ENCODE data around the gene AQP12B.
A peak's percentile ranks its signal among the peaks of the same experiment; 100 is the strongest.
"Not testable (repeated sequence)": the region's sequence is repeated elsewhere in the genome, so short reads cannot be mapped to it uniquely, and the experiment has no call there.

AQP12B gene

GRCh38 chr2:240683329-240683979, 769 bp upstream of the AQP12B start:
- peak; percentile 28 for DNase-seq

DNA sequence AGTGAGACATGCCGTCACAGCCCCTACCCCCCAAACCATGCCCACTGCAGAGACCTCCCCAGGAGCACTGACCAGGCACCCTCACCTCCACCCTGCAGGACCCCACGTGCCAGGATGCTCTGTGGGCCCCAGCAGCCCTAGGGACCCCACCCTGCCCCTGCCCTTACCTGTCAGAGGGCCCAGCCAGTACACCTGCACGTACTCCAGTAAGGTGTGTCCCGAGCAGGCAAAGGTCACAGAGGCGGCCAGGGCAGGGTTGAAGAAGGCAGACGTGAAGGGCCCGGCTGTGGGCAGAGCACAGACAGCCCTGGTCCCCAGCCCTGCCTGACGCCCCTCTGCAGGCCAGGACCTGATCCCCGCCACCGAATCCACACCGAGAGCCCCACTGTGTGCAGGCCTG, 2.5 kb downstream of the AQP12B start:
- DNase-seq = not testable (repeated sequence)

- not testable (repeated sequence) for DNase-seq
Observed at GRCh38 chr2:240678909-240679308, 3.8 kb downstream of the AQP12B start.

- not testable (repeated sequence) for DNase-seq
Observed at GRCh38 chr2:240678043-240678442, 4.6 kb downstream of the AQP12B start.

GRCh38 chr2:240675345-240675744, 7.3 kb downstream of the AQP12B start:
- DNase-seq = not testable (repeated sequence)

DNA sequence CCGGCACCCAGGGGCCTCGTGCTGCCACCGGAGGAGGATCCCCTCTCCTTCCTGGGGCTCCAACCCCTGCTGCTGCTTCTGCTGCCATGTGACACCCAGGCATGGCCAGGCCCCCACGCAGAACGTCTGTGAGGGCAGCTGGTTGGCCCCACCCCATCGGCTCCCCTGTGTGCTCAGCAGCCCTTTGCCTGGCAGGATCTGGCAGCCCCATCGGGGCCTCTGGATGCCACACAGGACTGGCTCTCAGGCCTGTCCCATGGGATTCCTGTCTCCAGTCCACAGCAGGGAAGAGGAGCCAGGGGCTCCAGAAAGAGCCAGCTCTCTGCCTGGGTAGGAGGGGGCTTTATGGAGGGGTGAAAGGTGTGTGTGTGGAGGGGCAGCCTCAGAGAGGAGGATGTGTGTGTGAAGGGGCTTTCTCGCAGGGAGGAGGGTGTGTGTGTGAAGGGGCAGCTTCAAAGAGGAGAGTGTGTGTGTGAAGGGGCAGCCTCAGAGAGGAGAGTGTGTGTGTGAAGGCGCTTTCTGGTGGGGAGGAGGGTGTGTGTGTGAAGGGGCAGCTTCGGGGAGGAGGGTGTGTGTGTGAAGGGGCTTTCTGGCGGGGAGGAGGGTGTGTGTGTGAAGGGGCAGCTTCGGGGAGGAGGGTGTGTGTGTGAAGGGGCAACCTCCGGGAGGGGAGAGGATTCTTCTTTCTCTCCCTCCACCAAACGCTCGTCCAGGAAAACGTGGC, 8.1 kb downstream of the AQP12B start:
- DNase-seq = peak; percentile 40

DNA sequence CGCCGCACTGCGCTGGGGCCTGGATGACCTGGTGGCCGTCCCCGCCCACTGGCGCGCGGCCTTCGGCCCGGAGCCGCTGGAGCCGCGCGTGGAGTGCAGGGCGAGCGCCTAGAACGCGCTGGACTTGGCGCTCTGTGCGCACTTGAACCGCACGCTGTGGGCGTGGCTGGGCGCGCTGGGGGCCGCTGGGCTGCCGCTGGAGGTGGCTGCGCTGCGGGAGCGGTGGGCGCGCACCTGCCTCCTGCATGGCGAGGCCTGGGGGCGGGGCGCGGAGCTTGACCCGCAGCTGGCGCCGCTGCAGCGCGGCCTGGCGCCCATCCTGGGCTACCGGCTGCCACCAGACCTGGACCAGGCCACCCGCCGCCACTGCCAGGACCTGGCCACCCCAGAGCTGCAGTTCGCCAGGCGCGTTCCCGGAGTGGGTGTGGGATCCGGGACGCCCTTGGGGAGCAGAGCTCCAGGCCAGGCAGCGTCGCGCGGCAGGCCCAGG, 9.9 kb downstream of the AQP12B start:
- peak; percentile 33 for DNase-seq

DNA sequence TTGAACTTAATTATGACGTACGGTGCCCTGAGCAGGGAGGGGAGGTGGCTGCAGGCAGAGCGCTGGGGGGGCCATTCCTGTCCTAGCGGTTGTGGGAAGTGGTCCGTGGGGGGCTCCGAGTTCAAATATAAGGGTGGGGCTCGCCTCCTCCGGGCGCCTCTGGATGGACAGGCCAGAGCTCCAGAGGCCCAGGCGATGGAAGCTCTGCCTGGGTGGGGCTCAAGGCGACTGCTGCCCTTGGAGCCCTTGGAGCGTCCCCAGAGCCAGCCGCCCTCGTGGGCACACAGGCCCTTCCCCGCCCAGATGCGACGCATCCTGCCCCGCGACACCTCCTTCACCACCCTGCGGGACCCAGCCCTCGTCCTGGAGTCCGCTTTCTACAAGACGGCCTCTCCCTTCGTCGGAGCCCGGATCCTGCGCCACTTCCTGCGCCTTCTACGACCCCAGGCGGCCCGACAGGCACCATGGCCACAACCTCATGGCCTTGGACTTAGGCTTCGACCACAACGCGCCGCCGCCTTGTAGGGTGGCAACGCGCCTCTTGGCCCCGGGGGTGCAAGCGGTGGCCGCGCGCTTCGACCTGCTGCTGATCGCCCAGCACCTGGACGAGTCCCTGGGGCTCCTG, 10.5 kb downstream of the AQP12B start:
- peak; percentile 48 for DNase-seq

- peak; percentile 7 for DNase-seq
Observed at GRCh38 chr2:240670950-240671349, 11.7 kb downstream of the AQP12B start.

DNA sequence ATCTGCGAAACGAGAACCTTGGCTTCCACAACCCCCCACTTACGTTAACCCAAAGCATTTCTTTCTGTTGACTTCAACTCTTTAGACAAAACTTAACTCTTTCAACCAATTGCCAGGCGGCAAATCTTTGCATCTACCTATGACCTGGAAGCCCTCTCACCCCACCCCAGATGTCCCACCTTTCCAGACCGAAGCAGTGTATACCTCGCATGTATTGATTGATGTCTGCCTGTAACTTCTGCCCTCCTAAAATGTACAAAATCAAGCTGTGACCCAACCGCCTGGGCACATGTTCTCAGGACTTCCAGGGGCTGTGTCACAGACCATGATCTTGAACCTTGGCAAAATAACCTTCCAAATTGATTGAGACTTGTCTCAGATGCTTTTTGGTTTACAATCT, 12.3 kb downstream of the AQP12B start:
- peak; percentile 15 for DNase-seq

GRCh38 chr2:240664622-240665021, 18.1 kb downstream of the AQP12B start:
- no peak for DNase-seq

GRCh38 chr2:240663546-240664190, 19.0 kb downstream of the AQP12B start:
- no peak for DNase-seq

DNA sequence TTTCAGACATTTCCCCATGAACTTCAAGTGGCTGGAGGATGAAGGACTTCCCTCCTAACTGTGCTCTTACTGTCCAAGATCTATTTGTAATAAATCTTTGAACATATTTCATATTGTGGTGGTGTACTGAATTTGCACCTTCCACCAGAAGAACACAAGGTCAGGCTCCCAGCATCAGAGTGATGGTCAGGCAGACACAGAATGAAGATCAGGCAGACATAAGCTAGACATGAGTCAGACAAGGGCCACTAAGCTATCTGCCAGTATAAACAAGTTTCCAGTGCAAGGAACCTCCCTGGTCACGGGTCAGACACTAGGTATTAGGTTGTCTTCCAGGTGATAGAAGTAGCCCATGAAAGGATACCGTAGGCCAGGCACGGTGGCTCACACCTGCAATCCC, 20.0 kb downstream of the AQP12B start:
- DNase-seq = no peak

GRCh38 chr2:240659883-240660282, 22.8 kb downstream of the AQP12B start:
- DNase-seq = not testable (repeated sequence)

DNA sequence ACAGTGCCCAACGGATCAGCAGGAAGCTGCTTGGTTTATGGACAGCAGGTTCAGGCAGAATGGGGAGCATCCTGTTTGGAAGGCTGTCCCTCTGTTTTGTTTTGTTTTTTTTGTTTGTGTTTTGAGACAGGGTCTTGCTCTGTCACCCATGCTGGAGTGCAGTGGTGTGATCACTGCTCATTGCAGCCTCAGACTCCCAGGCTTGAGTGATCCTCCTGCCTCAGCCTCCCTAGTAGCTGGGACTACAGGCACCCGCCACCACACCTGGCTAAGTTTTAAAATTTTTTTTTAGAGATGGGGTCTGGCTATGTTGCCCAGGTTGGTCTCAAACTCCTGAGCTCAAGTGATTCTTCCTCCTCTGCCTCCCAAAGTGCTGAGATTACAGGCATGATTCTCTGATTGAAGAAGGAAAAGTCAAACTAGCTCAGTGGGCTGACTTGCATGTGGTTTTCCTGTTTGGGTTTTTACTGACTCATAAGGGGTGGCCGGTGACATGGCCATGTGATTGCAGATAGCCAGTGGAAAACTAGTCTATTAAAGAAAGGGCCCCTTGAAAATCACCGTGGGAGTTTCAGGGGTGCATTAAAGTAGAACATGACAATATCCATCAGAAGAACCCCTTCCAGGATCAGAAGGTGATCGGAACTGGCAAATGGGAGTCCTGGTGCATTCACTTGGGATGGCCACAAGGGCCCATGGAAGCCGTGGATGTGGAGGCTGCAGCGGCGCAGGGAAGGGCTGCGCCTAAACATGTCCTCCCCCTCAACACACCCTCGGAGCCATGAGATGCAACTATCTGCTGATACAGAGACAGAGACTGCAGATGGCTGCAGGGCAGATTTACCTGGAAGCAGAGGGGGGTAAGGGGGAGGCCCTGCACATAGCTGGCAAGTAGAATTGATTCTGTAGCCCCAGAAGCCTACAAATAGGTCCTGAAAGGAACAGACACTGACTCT, 26.5 kb downstream of the AQP12B start:
- no peak for DNase-seq

DNA sequence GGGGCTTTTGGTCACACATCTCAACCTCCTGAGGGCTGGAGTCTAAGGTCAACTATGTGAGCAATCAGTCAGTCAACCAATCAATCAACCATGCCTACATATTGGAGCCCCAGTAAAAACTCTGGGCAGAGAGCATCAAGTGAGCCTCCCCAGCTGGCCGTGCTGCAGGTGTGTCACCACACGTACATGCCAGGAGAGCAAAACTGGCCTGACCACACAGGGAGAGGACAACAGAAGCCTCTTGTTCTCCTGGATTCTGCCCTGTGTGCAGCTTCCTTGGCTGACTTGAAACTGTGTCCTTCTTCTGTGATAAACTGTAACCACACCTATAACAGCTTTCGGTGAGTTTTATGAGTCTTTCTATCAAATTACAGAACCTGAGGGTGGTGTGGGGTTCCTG, 31.5 kb downstream of the AQP12B start:
- DNase-seq = no peak

- DNase-seq = no peak
Observed at GRCh38 chr2:240650254-240650965, 32.3 kb downstream of the AQP12B start.

GRCh38 chr2:240649331-240649730, 33.4 kb downstream of the AQP12B start:
- DNase-seq = no peak

- no peak for DNase-seq
Observed at GRCh38 chr2:240648650-240649275, 33.9 kb downstream of the AQP12B start.

DNA sequence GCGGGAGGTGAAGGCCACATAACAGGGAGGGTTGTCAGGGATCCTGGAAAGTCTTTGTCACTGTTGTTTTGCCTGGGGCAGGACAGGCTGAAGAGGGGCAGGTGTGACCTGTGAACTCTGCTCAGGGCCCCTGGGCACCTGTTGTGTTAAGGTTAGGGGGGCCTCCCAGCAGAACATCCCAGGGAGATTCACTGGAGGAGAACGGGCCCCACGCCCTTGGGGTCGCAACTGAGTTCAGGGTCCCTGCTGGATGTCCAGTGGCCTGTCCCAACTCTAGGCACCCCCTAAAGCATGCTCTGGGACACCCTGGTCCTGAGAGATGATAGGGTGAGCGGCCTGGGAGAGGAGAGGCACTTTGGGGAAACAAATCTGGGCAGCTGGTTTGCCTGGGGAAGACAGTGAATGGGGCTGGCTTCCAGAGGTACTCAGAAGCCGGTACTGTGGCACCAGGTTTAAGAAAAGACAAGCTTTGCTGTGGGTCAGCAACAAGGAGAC, 34.5 kb downstream of the AQP12B start:
- no peak for DNase-seq

Measured in activated CD8-positive, alpha-beta memory T cell treated with anti-CD3 and anti-CD28 coated beads for 24 hours (primary cell).